Activated gamma-delta T cell treated with Interleukin-2 at 50 U/mL for 16 hours (primary cell): ENCODE measurements around the gene BAZ1B.
"Not testable (repeated sequence)": the region's sequence is repeated elsewhere in the genome, so short reads cannot be mapped to it uniquely, and the experiment has no call there.

Experiments
- DNase-seq: peaks from one replicate; pipeline ENCODE4 v3.0.0-alpha.2; 2020

Gene BAZ1B

DNA sequence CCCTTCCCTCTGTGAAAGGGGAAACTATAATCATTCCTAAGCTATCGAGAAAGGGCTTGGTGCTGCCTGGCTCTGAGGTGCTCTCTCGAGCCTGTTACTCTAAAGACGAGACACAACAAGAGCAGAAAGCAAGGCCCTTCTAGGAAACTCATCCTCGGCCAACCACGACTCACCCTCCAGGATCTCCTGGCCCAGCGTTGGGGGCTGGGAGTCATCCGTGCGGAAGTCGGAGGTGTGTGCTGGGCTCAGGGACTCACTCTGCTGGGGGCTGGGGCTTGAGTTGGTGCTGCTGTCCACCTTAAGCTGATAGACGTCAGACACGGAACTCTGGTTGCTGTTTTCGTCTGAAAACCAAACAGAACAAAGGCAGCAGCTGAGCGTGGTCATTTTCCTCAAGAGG lies 17.6 kb upstream of the BAZ1B start:
- DNase-seq, result no peak

DNA sequence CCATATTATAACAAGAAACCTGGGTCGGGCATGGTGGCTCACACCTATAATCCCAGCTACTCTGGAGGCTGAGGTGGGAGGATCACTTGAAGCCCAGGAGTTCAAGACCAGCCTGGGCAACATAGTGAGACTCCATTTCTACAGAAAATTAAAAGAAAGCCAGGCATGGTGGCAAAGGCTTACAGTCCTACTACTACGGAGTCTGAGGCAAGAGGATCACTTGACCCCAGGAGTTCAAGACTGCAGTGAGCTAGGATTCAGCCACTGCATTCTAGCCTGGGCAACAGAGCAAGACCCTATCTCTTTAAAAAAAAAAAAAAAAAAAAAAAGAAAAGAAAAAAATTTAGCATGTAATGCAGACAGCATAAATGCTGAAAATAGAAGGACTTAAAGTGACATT lies 16.4 kb upstream of the BAZ1B start:
- not testable (repeated sequence) for DNase-seq

GRCh38 chr7:73537051-73537450 lies 15.0 kb upstream of the BAZ1B start:
- DNase-seq, result no peak

DNA sequence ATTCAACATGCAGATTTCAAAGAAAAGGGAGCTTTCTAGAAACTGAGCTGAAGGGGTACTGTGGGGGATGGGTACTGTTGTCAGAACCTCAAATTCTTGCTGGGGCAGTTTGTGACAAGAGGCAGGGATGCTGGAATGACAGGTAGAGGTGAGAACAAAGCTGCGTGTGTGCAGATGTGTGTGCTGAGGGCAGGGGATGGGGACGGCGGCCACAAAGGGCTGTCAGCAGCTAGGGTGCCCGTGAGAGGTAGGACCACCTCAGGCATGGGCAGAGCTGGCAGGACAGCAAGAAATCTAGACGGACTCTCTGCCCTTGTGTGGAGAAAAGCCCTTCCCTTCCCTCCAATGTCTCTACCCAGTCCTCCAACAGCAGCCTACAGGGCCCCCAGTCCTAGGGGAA lies 14.4 kb upstream of the BAZ1B start:
- no peak for DNase-seq

DNA sequence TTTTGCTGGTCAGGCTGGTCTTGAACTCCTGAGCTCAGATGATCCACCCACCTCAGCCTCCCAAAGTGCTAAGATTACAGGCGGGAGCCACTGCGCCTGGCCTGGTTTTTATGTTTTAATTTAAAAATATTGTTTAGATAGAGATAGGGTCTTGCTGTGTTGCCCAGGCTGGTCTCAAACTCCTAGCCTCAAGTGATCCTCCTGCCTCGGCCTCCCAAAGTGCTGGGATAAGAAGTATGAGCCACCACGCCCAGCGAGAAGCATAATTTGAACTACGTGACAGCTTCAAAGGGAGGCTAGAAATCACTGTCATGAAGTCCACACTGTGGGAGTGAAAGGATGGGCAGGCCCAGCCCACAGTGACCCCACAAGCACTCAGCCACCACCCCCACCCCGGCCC lies 13.8 kb upstream of the BAZ1B start:
- DNase-seq, result not testable (repeated sequence)

- DNase-seq, result no peak
These were observed 11.6 kb upstream of the BAZ1B start for GRCh38 chr7:73533742-73534141.

DNA sequence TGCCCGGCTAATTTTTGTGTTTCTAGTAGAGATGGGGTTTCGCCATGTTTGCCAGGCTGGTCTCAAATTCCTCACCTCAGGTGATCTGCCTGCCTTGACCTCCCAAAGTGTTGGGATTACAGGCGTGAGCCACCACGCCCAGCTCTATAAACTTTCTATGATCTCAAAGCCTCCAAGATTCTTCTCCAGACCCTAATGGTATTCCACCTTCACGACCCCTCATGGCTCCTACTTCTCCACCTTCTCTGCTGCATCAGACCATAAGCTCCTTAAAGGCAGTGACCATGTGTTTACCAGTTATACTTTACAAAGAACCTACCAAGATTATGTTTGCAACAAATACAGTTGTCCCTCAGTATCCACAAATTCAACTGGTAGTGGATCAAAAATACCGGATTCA lies 10.1 kb upstream of the BAZ1B start:
- DNase-seq, result no peak

- no peak for DNase-seq
These were observed 8.7 kb upstream of the BAZ1B start for GRCh38 chr7:73530800-73531199.

- DNase-seq, result no peak
These were observed 5.1 kb upstream of the BAZ1B start for GRCh38 chr7:73526896-73527821.

GRCh38 chr7:73526158-73526494 lies 4.0 kb upstream of the BAZ1B start:
- DNase-seq, result not testable (repeated sequence)

- DNase-seq, result no peak
These were observed 423 bp downstream of the BAZ1B start for GRCh38 chr7:73521636-73522104.

DNA sequence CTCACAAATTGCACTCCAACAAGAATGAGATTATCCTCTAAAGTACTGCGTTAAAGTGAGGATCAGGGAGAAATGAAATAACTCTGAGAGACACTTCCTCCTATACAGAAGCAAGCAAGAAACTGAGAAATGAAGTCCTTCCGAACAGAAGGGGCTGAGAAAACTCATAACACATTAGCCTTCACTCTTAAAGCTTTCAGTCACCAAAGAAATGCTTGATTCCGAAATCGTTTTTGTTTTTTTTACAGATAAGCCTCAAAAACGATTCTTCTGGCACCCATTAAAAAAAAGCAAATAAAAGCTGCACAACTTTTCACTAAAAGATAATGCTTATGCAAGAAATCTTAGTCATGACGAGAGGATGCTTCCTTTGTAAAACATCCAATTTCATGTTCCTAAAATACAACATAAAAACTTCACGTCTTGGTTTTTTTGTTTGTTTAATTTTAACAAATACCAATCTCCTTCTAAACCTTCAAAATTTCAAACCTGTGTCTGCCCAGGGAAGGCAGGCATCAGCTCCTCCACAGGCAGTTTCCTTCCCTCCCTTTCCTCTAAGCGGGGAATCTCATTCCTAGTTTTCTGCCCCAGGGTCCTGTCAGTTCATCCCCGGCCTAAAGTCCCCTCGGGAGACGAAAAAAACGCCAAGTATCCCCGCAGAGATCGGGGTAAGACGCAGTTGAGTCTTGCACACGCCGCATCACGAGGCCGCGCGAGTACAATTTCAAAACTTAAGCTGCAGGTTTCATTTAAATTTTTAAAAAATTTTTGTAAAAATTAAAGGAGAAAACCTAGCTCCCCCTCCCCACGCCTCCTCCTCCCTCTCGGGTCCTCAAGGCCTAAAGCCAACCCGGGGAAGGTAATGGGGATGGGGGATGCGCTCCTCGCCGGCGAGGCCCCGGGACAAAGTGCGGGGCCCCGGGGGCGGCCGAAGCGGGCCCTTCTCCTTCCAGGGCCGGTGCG lies 1.1 kb downstream of the BAZ1B start:
- DNase-seq, result no peak

DNA sequence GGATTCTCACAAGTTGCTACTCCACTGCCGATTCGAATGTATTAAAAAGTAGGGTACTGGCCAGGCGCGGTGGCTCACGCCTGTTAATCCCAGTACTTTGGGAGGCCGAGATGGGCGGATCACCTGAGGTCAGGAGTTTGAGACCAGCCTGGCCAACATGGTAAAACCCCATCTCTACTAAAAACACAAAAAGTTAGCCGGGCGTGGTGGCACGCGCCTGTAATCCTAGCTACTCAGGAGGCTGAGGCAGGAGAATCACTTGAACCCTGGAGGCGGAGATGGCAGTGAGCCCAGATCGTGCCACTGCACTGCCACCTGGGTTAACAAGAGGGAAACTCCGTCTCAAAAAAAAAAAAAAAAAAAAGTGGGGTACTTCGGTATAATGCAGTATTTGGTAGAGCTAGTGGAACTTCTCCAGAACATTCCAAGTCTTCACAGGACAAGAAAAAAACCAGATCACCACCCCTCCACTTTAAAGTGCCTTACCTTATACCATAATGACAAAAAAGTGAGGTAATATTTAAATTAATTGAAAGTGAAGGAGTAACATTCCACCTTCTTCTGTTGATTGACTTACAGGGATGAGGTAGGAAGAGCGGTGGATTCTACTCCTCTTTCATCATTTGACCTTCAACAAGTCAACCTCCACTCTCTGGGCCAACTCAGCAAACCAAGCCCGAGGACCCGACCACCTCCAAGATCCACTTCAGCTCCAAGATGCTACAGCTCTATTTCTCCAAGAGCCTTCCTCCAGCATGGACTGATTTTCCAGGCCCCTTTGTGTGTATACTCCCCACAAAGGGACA lies 2.0 kb downstream of the BAZ1B start:
- DNase-seq, result no peak

DNA sequence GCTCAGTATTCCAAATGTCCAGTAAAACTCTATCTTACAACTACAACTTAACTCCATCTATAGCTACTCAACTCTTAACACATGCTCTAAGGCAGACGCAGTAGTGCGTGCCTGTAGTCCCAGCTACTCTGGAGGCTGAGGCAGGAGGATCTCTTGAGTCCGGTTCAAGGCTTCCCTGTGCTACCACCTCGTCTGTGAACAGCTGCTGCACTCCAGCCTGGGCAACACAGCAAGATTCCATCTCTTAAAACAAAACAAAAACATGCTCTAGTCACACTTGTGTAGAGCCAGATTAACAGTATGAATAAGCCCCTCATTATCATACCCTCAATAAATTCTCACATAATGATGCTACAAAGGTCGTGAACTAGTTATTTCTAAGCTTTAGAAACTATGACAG lies 3.6 kb downstream of the BAZ1B start:
- no peak for DNase-seq

DNA sequence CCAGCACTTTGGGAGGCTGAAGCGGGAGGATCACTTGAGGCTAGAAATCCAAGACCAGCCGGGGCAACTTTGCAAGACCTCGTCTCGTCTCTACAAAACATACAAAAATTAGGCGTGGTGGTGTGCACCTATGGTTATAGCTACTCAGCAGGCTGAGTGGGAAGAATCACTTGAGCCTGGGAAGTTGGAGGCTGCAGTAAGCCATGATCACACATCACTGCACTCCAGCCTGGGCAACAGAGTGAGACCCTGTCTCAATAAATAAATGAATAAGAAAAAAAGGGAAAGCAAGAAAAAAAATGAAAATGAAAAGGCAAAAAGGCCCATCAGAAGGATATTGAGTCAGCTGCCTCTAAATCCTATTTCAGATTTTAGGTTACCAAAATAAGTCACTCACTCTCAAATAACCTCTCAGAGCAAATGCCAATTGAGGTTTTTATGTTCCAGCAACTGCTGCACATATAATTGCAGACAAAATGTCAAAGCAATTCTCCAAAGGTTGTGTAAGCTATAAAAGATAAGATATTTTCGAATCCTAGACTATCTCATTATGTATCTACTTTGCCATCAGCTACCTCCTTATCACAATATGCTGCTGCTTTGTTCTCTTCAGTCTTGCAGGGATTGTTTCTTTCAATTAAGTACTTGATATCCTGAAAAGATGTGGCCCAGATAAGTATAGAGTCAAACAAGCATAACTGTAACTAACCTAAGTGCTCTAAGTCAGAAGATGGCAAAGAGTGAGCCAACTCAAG lies 4.7 kb downstream of the BAZ1B start:
- DNase-seq, result no peak

- DNase-seq, result no peak
These were observed 6.9 kb downstream of the BAZ1B start for GRCh38 chr7:73515178-73515577.

DNA sequence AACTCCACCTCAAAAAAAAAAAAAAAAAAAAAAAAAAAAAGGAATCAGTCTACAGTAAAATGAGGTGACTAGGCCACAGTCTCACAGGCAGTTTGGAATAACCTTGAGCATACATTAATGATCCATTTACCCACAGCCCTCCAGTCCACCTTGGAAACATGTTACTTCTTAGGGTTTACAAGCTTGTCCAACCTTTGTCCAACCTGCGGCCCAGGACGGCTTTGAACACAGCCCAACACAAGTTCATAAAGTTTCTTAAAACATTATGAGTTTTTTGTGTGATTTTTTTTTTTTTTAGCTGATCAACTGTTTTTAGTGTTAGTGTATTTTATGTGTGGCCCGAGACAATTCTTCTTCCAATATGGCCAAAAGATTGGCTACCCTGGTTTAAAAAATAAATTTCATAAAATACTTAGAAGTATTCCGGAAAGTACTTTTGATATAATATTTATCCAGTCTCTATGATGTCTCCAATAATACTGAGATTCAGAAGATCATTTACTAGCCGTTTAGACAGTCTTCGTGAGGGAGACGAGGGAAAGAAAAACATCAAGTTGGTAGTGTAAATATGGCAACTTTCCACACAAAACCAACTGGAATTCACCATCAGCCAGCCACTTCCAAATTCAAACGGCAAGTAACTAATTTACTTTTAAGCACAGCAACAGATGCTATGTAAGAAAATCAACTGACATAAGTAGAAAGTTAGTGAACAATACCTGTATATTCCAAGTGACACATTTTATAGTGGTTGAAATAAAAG lies 9.9 kb downstream of the BAZ1B start:
- no peak for DNase-seq

- DNase-seq, result no peak
These were observed 12.6 kb downstream of the BAZ1B start for GRCh38 chr7:73509463-73509862.

GRCh38 chr7:73507556-73507955 lies 14.5 kb downstream of the BAZ1B start:
- no peak for DNase-seq

- DNase-seq, result no peak
These were observed 17.2 kb downstream of the BAZ1B start for GRCh38 chr7:73504920-73505319.

DNA sequence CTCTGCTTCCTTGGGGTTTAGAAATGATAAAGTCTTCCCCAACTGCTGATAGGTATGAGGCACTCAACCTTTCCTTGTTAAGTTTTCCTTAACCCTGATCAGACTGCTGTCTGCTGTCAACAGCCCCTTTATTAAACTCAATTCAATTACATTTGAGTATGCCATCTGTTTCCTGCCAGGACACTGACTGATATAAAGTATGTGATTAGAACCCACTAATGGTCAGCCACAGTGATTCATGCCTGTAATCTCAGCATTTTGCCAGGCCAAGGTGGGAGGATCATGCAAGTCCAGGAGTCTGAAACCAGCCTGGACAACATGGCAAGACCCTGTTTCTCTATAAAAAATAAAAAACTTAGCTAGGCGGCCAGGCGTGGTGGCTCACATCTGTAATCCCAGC lies 18.1 kb downstream of the BAZ1B start:
- no peak for DNase-seq
